Islet of Langerhans (tissue), 1 donor: ENCODE data around the gene MRPL4.
A peak's percentile ranks its signal among the peaks of the same experiment; 100 is the strongest.

Experiments
- FAIRE-seq: peaks from one replicate; lab custom pipeline; 2011; peaks lifted over from hg19 to GRCh38; lab: Jason Lieb, UNC

MRPL4 gene

GRCh38 chr19:10251792-10252694 lies at the start of gene MRPL4:
TSS of gene MRPL4 (plus strand) at chr19:10252214. CDS start at chr19:10252254, 40 bp downstream.
- peak; percentile 96 for FAIRE-seq

DNA sequence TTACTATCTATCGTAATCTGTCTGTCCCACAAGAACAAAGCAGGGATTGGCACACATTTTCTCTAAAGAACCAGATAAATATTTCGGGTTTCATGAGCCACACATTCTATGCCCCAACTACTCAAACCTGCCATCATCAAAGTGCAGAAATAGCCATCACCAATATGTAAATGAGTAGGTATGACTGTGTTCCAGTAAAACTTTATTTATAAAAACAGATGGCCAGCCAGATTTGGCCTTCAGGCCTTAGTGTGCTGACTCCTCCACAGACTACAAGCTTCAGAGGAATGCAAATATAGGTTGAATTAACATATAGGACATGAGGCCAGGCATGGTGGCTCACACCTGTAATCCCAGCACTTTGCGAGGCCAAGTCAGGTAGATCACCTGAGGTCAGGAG lies 48.3 kb upstream of the MRPL4 start:
- FAIRE-seq = no peak

- FAIRE-seq = no peak
Measured at GRCh38 chr19:10205636-10206035, 46.4 kb upstream of the MRPL4 start.

- no peak for FAIRE-seq
Measured at GRCh38 chr19:10206226-10206885, 45.7 kb upstream of the MRPL4 start.

DNA sequence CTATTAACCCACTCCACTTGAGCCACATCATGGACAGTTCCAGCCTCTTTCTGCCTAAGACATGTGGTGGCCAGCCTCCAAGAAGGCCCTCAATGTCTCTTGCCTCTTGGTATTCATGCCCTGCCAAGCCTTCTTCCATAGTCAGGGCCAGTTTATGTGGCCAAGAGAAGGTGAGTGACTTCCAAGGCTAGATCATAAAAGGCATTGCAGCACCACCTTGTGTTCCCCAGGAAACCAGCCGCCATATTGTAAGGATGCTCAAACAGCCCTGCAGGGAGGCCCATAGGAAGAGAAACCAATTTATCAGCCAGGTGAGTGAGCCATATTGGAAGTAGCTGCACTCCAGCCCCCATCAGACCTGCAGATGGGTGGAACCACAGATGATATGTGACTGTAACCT lies 45.0 kb upstream of the MRPL4 start:
- FAIRE-seq = no peak

- FAIRE-seq = no peak
Measured at GRCh38 chr19:10209315-10209714, 42.7 kb upstream of the MRPL4 start.

DNA sequence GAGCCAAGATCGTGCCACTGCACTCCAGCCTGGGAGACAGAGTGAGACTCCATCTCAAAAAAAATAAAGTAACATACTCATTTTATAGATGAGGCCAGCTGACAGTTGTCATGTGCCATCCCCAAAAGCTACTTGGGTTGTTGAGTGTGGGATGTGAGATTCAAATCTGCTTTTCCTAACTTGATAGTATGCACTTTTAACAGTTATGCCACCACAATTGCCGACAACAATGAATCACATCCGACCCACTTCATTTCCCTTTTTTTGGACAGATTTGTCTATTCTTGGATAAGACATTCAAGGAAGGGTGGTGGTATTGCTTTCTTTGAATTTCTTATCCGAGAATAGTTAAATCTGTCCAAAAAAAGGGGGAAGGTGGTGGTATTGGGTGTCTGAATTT lies 41.0 kb upstream of the MRPL4 start:
- FAIRE-seq = no peak

GRCh38 chr19:10211691-10212090 lies 40.3 kb upstream of the MRPL4 start:
- no peak for FAIRE-seq

DNA sequence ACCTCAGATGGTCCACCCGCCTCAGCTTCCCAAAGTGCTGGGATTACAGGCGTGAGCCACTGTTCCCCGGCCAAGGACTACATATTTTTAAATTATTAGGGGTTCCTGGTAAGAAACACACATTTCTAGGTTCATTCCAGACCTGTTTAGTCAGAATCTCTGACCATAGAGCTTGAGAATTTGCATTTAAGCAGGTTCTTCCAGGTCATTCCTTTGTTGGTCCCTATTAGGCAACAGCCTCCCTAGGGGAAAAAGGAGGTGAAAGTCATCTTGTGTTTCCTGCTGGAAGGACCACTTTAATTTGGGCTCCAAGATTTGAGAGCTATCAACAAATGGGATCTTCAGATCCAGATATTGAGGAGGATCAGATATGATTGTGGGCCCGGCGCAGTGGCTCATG lies 37.2 kb upstream of the MRPL4 start:
- FAIRE-seq = no peak

DNA sequence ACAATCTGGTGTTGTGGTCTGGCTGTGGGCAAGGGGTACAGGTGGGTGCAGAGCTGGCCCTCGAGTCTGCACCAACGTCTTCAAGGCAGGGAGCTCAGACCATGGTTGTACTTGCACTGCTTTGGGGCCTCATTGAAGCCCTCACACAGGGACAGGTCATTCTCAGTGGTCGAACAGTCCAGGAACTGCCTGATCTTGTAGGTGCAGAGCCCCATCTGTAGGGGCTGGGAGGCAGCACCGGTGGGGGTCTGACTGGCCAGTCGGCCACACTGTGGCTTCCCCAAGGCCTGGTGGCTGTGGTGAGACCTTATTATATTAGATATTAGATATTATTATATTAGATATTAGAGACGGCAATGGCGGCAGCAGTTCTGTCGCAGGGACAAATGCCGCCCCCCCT lies 34.9 kb upstream of the MRPL4 start:
- no peak for FAIRE-seq

DNA sequence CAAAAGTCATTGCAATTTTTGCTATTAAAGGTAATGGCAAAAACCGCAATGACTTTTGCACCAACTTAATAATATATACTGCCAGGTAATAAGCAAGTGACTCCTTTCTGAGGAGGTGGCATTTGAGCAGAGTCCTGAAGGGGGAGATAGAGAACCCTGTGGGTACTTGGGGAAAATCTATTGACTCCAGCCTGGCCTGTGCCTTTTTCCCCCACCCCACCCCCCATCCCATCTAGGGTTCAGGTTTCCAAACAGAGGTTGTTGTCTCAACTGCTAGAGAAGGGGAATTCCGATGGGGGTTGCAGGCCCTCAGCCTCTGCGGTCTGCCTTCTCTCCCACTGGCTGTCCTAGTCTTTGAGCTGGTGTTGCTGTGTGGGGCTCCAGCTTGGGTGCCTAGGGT lies 32.3 kb upstream of the MRPL4 start:
- FAIRE-seq = no peak

DNA sequence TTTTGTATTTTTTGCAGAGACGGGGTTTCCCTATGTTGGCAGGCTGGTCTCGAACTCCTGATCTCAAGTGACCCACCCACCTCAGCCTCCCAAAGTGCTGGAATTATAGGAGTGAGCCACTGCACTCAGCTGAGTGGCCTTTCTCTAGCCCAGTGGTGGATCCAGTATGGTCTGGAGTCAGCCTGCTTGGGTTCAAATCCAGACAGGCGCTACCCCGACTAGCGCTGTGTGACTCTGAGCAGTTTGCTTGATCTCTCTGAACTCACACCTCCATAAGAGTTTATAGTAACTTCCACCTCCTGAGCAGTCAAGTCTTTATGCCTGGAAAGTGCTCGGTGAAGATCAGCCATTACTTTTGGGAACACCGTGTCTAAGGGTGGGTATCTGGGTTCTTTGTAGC lies 31.3 kb upstream of the MRPL4 start:
- FAIRE-seq = no peak

DNA sequence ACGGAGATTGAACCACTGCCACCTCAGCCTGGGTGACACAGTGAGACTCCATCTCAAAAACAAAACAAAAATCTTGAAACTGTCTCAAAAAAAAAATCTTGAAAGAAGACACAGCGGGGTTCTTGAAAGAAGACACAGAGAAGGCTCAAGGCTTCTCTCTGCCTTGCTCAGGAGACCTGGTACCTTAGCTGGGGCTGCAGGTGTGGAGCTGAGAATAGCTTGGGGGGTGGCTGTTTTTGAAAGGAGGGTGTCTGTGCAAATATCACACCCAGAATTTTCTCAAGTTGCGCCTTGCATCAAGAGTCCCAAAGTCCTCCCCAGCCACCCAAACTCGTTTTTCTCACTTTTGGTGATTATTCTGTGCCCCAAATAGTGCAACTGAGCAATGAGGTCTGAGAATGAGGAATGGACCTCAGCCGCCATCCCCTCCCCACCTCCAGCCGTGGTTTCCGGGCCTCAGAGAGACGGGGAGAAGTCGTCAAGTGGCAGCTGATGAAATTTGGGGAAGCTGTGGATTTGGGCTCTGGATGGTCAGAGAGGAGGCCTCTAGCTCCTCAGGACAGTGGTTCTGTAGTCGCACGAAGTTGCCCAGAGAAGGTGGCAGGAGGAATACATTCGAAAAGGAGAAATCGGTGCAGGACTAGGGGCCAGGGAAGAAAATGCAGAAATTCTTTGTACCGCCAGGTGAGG lies 29.7 kb upstream of the MRPL4 start:
- FAIRE-seq = no peak

- FAIRE-seq = no peak
Measured at GRCh38 chr19:10223488-10224213, 28.4 kb upstream of the MRPL4 start.

- no peak for FAIRE-seq
Measured at GRCh38 chr19:10224337-10224736, 27.7 kb upstream of the MRPL4 start.

DNA sequence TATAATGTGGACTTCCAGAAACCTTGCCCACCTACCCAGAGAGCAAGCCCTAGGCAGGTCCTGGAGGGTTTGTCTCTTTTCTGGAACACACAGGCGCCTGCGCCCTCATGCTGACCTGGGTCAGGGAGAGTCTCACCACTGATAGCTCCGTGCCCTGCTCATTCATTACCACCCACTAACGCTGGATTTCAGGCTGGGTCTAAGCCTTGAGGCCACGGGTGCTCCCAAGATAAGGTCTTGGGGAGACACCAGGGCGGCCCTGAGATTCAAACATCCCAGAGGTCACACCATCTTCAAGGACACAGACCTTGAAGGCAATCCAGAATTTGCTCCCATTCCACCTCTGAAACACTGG lies 26.0 kb upstream of the MRPL4 start:
- FAIRE-seq = no peak

DNA sequence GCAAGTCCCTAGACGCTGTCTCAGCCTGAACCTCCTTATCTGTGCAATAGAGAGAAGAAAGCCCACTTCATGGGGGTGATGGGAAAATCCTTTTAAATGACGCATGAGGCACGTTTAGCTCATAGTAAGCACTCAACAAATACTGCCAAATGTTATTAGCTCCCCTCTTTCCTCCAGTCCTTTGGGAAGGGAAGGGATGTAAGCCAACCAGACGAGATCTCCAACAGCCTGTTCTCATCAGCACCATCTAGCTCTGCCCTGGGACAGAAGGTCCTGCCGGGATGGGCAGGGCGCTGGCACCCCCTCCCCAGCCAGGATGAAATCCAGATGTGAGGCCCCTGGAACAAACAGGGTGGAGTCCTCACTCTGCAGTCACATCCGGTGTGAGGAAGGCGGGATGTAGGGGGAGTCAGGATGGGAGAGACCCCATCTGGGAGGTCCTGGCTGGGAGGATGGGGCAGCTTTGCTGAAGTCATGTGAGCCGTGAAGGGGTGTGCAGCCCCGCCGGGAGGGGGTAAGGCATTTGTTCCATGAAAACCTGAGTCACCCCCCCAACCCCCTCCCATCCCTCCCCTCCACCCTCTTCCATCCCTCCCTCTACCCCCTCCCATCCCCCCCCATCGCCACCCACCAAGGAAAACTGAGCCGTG lies 25.5 kb upstream of the MRPL4 start:
- no peak for FAIRE-seq

DNA sequence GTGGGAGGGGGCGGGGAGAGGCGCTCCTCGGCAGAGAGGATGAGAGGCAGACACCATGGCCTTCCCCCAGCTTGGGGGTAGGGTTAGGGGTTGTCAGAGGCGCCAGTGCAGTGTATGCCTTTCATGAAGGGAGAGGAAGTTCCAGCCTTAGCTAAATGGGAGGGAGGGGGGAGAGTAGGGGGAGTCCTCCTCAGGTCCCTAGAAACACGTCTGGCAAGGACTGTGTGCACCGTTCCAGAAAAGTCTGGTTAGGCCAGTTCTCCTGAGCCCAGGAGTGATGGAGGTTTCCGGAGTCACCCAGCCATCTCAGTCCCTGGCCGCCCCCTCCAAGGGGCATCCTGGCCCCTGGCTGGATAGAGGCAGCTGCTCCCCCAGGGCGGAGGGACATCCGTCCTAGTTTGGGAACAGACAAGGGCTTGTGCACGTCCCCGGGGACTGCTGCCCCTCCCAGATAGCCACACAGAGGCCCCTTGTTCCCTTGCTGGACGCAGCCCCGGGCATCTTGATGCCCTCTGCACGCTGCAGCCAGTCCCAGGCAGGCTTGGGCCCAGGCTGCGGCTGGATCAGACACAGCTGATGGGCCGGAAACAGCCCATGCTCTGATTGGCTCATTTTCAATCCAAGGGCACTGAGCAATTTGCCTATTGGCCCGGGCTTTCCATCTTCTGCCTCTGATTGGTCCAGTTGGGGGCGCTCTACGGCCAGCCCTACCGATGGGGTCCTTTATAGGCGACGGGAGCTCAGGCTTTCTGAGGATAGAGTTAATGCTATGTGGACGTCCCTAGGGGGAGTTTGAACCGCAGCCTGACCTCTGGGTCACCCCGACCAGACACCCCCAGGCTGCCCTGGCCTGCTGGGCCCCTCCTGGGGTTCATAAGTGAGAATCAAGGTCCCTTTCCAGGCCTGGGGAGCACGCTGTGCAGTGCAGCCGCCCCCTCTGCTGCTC lies 24.7 kb upstream of the MRPL4 start:
- no peak for FAIRE-seq

- no peak for FAIRE-seq
Measured at GRCh38 chr19:10228393-10228792, 23.6 kb upstream of the MRPL4 start.

- FAIRE-seq = no peak
Measured at GRCh38 chr19:10228920-10229319, 23.1 kb upstream of the MRPL4 start.
